Brain microvascular endothelial cell (primary cell): ENCODE measurements around the gene UGP2.
"Not testable (repeated sequence)": the region's sequence is repeated elsewhere in the genome, so short reads cannot be mapped to it uniquely, and the experiment has no call there.

Source experiments
- DNase-seq: peaks from one replicate; pipeline ENCODE4 v3.0.0-alpha.2; 2020
- H3K27ac ChIP-seq: fragments of 250-450 bp; sonication (Bioruptor Pico); 2 replicates; pipeline ENCODE4 v1.5.1; 2020; ENCODE audit warnings: mild to moderate bottlenecking, moderate library complexity
- H3K27me3 ChIP-seq: fragments of 250-450 bp; sonication (Bioruptor Pico); replicated peaks from 2 replicates; pipeline ENCODE4 v1.5.1; 2020; ENCODE audit warnings: mild to moderate bottlenecking
- H3K36me3 ChIP-seq: fragments of 250-450 bp; sonication (Bioruptor Pico); replicated peaks from 2 replicates; pipeline ENCODE4 v1.5.1; 2020; ENCODE audit warnings: mild to moderate bottlenecking
- H3K4me3 ChIP-seq: 2 replicates; pipeline ENCODE4 v1.5.1; 2011; ENCODE audit warnings: low read depth, mild to moderate bottlenecking, control low read depth, low read length, moderate library complexity
- CTCF ChIP-seq: IDR thresholded peaks from 2 replicates; pipeline ENCODE4 v1.5.1; 2011; ENCODE audit warnings: low read depth, mild to moderate bottlenecking, moderate library complexity, low read length, control low read depth, inconsistent platforms; ENCODE audit errors: missing control alignments
- in situ Hi-C: cut with HindIII; loops from 2 replicates; pipeline ENCODE4 v1.10.0; 2017; ENCODE audit warnings: low sequenced_read_pairs, low pct_ligation_motif_present

The UGP2 gene

GRCh38 chr2:63843093-63843492, 1.4 kb downstream of the UGP2 start:
- no peak for DNase-seq

GRCh38 chr2:63843791-63844190, 2.1 kb downstream of the UGP2 start:
- Histone ChIP-seq H3K4me3 (peak overlapping the region; percentile 89), H3K27ac (no peak overlapping the region), H3K36me3 (no peaks in the 10 kb centered on the region), H3K27me3 (no peaks in the 10 kb centered on the region)
- no peak for TF ChIP-seq CTCF
- in situ Hi-C loops, result no loop called here
- no peak for DNase-seq

More at GRCh38 chr2:63843093-63843492, 1.4 kb downstream of the UGP2 start:
- H3K27ac ChIP-seq, result peak overlapping the region; percentile 88
- in situ Hi-C loops, result no loop called here
- peak overlapping the region; percentile 89 for H3K4me3 ChIP-seq
- H3K36me3 ChIP-seq, result no peaks in the 10 kb centered on the region
- no peak for TF ChIP-seq CTCF
- H3K27me3 ChIP-seq, result no peaks in the 10 kb centered on the region

- TF ChIP-seq CTCF, result no peak
- in situ Hi-C loops, result no loop called here
- Histone ChIP-seq H3K36me3 (no peaks in the 10 kb centered on the region), H3K27ac (no peak overlapping the region), H3K27me3 (no peaks in the 10 kb centered on the region), H3K4me3 (peak overlapping the region; percentile 4)
- DNase-seq, result no peak
Observed at GRCh38 chr2:63844616-63845015, 2.9 kb downstream of the UGP2 start.

- Histone ChIP-seq H3K27ac (no peak overlapping the region), H3K4me3 (no peak overlapping the region), H3K36me3 (no peaks in the 10 kb centered on the region), H3K27me3 (no peaks in the 10 kb centered on the region)
- in situ Hi-C loops, result no loop called here
- no peak for DNase-seq
- no peak for TF ChIP-seq CTCF
Observed at GRCh38 chr2:63845866-63846265, 4.2 kb downstream of the UGP2 start.

- no peak overlapping the region for H3K4me3 ChIP-seq
- TF ChIP-seq CTCF, result no peak
- no peak overlapping the region for H3K27ac ChIP-seq
- no peaks in the 10 kb centered on the region for H3K36me3 ChIP-seq
- H3K27me3 ChIP-seq, result no peaks in the 10 kb centered on the region
- no peak for DNase-seq
- in situ Hi-C loops, result no loop called here
Observed at GRCh38 chr2:63846487-63846886, 4.8 kb downstream of the UGP2 start.

- H3K4me3 ChIP-seq, H3K27me3 ChIP-seq, H3K27ac ChIP-seq, H3K36me3 ChIP-seq, DNase-seq, in situ Hi-C loops: not testable (repeated sequence)
Observed at GRCh38 chr2:63847571-63847970, 5.9 kb downstream of the UGP2 start.
